ENCODE results near the gene UBE2G1. TPM values are rescaled to one million over a fixed set of nuclear protein-coding genes. Genes with fewer than 3 reads are reported as not detected.

The UBE2G1 gene
- total and polyA plus RNA-seq, 10 of the 15 experiments (the other 5 are each of a cell fraction or from before 2014, with no cell fraction given), result 24.4 to 139 (median 77.4) TPM

DNA sequence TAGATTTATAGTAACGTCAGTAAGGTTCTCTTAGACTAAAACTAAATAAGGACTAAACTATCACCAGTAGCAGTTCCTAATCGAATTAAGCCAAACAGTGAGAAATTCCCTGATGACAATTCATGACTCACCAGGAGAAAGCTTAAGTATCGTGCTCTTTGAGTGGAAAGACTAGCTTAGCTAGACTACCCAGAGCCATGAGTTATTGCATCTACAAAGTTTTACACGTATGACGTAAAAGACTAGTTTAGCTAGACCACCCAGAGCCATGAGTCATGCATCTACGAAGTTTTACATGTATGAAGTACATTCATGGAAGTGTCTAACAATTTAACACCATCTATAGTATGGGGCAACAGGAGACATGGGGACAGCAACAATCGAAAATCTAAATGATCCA, 36.6 kb downstream of the UBE2G1 start:
- no peak for ATAC-seq
- peaks cover 3% of the 10 kb centered on the region for H3K9me3 ChIP-seq (replicated peaks; ENCODE audit: control insufficient read depth, insufficient read depth, low read length)
- H2AFZ ChIP-seq (ENCODE audit: control insufficient read depth, low read depth, low read length), result no peak overlapping the region
- no peak overlapping the region for H3K4me3 ChIP-seq
- ChIA-PET CTCF (interaction anchor here (0.9 kb wide), 1 partner anchor 26 kb away, joined by 6 read pairs; no protein-coding TSS in a partner anchor), SMC1A (ENCODE audit: uncharacterized antibody, unreplicated experiment) (interaction anchor here (1.0 kb wide), 1 partner anchor 115 kb away, joined by 3 read pairs; no protein-coding TSS in a partner anchor), RAD21 (ENCODE audit: unreplicated experiment) (interaction anchor here (1.2 kb wide), 1 partner anchor 29 kb away, joined by 4 read pairs; no protein-coding TSS in a partner anchor), POLR2A (interaction anchor here (0.9 kb wide), 1 partner anchor 16 kb away, joined by 3 read pairs; no protein-coding TSS in a partner anchor)
- H3K36me3 ChIP-seq (ENCODE audit: control insufficient read depth in 2 of 2, insufficient read depth in 2 of 2, low read length in 1 of 2), result peaks cover 0 to 20% of the 10 kb centered on the region in 2 experiments; a peak in 3 of 4 replicates
- H3K27ac ChIP-seq (ENCODE audit: control insufficient read depth, insufficient read depth), result no peak overlapping the region
- H3K4me2 ChIP-seq (ENCODE audit: control insufficient read depth, insufficient read depth), result no peak overlapping the region; the same call in 1 of the 2 replicates
- H3K27me3 ChIP-seq (replicated peaks in 1 of 2; ENCODE audit: control insufficient read depth in 2 of 2, insufficient read depth in 2 of 2, low read length in 1 of 2), result no peaks in the 10 kb centered on the region
- no peaks in the 10 kb centered on the region for H4K20me1 ChIP-seq (ENCODE audit: control insufficient read depth, insufficient read depth)
- no peak for TF ChIP-seq NRF1 (conservative IDR thresholded peaks at IDR 0.05; ENCODE audit: low read depth, low read length)
- no peak for TF ChIP-seq SMARCA5 (IDR thresholded peaks at IDR 0.05)
- no peak for TF ChIP-seq CBFB (IDR thresholded peaks at IDR 0.05; ENCODE audit: low read depth)
- no peak for TF ChIP-seq EP300 (IDR thresholded peaks at IDR 0.05; ENCODE audit: borderline replicate concordance in 1 of 2, control insufficient read depth in 1 of 2, low read depth in 2 of 2, low read length in 2 of 2)
- no peak for TF ChIP-seq CHD4 (IDR thresholded peaks at IDR 0.05)
- no peak for TF ChIP-seq BRCA1 (IDR thresholded peaks at IDR 0.05; ENCODE audit: low read depth, low read length)
- no peak for TF ChIP-seq ZZZ3 (IDR thresholded peaks at IDR 0.05; ENCODE audit: control insufficient read depth, insufficient read length, low read depth)
- TF ChIP-seq PKNOX1 (IDR thresholded peaks at IDR 0.05), result no peak
- no peak for TF ChIP-seq RUNX3 (IDR thresholded peaks at IDR 0.05; ENCODE audit: low read length)
- TF ChIP-seq RAD51 (IDR thresholded peaks at IDR 0.05), result no peak
- TF ChIP-seq, protein P1, sequence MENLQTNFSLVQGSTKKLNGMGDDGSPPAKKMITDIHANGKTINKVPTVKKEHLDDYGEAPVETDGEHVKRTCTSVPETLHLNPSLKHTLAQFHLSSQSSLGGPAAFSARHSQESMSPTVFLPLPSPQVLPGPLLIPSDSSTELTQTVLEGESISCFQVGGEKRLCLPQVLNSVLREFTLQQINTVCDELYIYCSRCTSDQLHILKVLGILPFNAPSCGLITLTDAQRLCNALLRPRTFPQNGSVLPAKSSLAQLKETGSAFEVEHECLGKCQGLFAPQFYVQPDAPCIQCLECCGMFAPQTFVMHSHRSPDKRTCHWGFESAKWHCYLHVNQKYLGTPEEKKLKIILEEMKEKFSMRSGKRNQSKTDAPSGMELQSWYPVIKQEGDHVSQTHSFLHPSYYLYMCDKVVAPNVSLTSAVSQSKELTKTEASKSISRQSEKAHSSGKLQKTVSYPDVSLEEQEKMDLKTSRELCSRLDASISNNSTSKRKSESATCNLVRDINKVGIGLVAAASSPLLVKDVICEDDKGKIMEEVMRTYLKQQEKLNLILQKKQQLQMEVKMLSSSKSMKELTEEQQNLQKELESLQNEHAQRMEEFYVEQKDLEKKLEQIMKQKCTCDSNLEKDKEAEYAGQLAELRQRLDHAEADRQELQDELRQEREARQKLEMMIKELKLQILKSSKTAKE (IDR thresholded peaks at IDR 0.05; ENCODE audit: low read depth, poor library complexity, severe bottlenecking), result no peak
- no peak for TF ChIP-seq POU2F2 (IDR thresholded peaks at IDR 0.05; ENCODE audit: borderline replicate concordance, low read depth, low read length)
- TF ChIP-seq ZNF622 (IDR thresholded peaks at IDR 0.05), result no peak
- TF ChIP-seq ZNF207 (IDR thresholded peaks at IDR 0.05; ENCODE audit: borderline replicate concordance), result no peak
- TF ChIP-seq HDAC2 (IDR thresholded peaks at IDR 0.05), result no peak
- in situ Hi-C loops (cut with MboI) (no loop called here), intact Hi-C loops (cut with micrococcal nuclease; ENCODE audit: unreplicated experiment) (no loop called here)
- FAIRE-seq, result no peak
- peaks cover 91% of the 10 kb centered on the region for H3K79me2 ChIP-seq (ENCODE audit: control insufficient read depth, insufficient read depth, low read length)
- H3K4me1 ChIP-seq (ENCODE audit: control insufficient read depth, insufficient read depth, low read length), result peaks cover 33% of the 10 kb centered on the region
- 63% methylated on average over 7 of the region's 7 CpGs for WGBS (ENCODE audit: insufficient coverage, insufficient replicate concordance, low lambda C conversion rate, missing lambda C conversion rate)
- BruUV-seq (replicated peaks), result no TSS peak
- no peak overlapping the region for H3K9ac ChIP-seq (ENCODE audit: control insufficient read depth, insufficient read depth, low read length)
- DNase-seq (ENCODE audit: low read depth, low spot score), result no peak
